IMR-90 (cell line): Measurements from ENCODE around the gene IFIT2. TPM values are rescaled to one million over a fixed set of nuclear protein-coding genes. Genes with fewer than 3 reads are reported as not detected.

ENCODE experiments used
- ATAC-seq: fragments of 200-7000 bp; cut with Tn5 transposase; 2 replicates; pipeline ENCODE4 v1.9.1; 2020; ENCODE audit warnings: low read depth, mild to moderate bottlenecking, moderate library complexity
- BruUV-seq: library from RNA; stranded (reverse); fragments of 400-500 nt; replicated peaks from 2 replicates; lab custom pipeline; 2021; lab: Mats Ljungman, UMichigan
- CTCF ChIA-PET: fragments of 300-600 bp; formaldehyde crosslinking; extraction: SDS; loops from one replicate; lab custom pipeline; 2021; ENCODE audit warnings: antibody characterized with exemption; lab: Yijun Ruan, JAX
- POLR2A ChIA-PET: fragments of 300-600 bp; sonication (Branson Sonifier 250); formaldehyde crosslinking; loops from one replicate; lab custom pipeline; 2022; ENCODE audit warnings: antibody characterized with exemption; ENCODE audit not compliant: unreplicated experiment; lab: Charles Lee
- DNase-seq: peaks from one replicate; pipeline ENCODE4 v3.0.0; 2013
- H2AFZ ChIP-seq: replicated peaks from 2 replicates; pipeline ENCODE3; 2013; ENCODE audit warnings: low read length, mild to moderate bottlenecking; ENCODE audit not compliant: poor library complexity
- H2AK5ac ChIP-seq: 2 replicates; pipeline ENCODE4 v1.6.1; 2013; ENCODE audit warnings: low read depth, low read length, inconsistent platforms
- H2AK9ac ChIP-seq: replicated peaks from 2 replicates; pipeline ENCODE3; 2013; ENCODE audit warnings: mild to moderate bottlenecking, low read depth, low read length, moderate library complexity; ENCODE audit not compliant: poor library complexity
- H2BK120ac ChIP-seq: 2 replicates; pipeline ENCODE4 v1.6.1; 2013; ENCODE audit warnings: low read depth, low read length, inconsistent platforms
- H2BK15ac ChIP-seq: 3 replicates; pipeline ENCODE4 v1.6.1; 2013; ENCODE audit warnings: low read depth, low read length, inconsistent platforms
- H2BK20ac ChIP-seq: 2 replicates; pipeline ENCODE4 v1.6.1; 2013; ENCODE audit warnings: low read depth, mild to moderate bottlenecking, inconsistent platforms, low read length, moderate library complexity
- H2BK5ac ChIP-seq: 2 replicates; pipeline ENCODE4 v1.6.1; 2013; ENCODE audit warnings: mild to moderate bottlenecking, low read depth, low read length, inconsistent platforms; ENCODE audit not compliant: poor library complexity, severe bottlenecking
- H3K14ac ChIP-seq: replicated peaks from 2 replicates; pipeline ENCODE4 v1.6.1; 2013; ENCODE audit warnings: low read depth, low read length, inconsistent platforms
- H3K18ac ChIP-seq: 2 replicates; pipeline ENCODE4 v1.6.1; 2013; ENCODE audit warnings: low read depth, low read length, control low read depth
- H3K23ac ChIP-seq: 2 replicates; pipeline ENCODE4 v1.6.1; 2013; ENCODE audit warnings: low read depth, low read length, inconsistent platforms
- H3K27ac ChIP-seq: 2 replicates; pipeline ENCODE4 v1.5.1; 2013; ENCODE audit warnings: mild to moderate bottlenecking, control low read depth, low read length; ENCODE audit not compliant: insufficient read depth
- H3K27me3 ChIP-seq: 2 replicates; pipeline ENCODE4 v1.6.1; 2013; ENCODE audit warnings: low read length; ENCODE audit not compliant: control insufficient read depth, insufficient read depth
- H3K36me3 ChIP-seq: 2 replicates; pipeline ENCODE4 v1.6.1; 2013; ENCODE audit warnings: low read length, mixed read lengths; ENCODE audit not compliant: control insufficient read depth, insufficient read depth
- H3K4ac ChIP-seq: 2 replicates; pipeline ENCODE4 v1.6.1; 2013; ENCODE audit warnings: low read depth, low read length, inconsistent platforms
- H3K4me1 ChIP-seq: 2 replicates; pipeline ENCODE4 v1.6.1; 2013; ENCODE audit warnings: low read length, mixed read lengths; ENCODE audit not compliant: control insufficient read depth, insufficient read depth
- H3K4me2 ChIP-seq: 2 replicates; pipeline ENCODE4 v1.6.1; 2013; ENCODE audit warnings: low read depth, mild to moderate bottlenecking, control low read depth, low read length, moderate library complexity
- H3K4me3 ChIP-seq: 2 replicates; pipeline ENCODE4 v1.5.1; 2013; ENCODE audit warnings: low read depth, mild to moderate bottlenecking, control low read depth, low read length, moderate library complexity; ENCODE audit not compliant: insufficient read depth
- H3K56ac ChIP-seq: 2 replicates; pipeline ENCODE4 v1.6.1; 2013; ENCODE audit warnings: low read length, inconsistent platforms; ENCODE audit not compliant: insufficient read depth; ENCODE audit errors: extremely low read depth
- H3K79me1 ChIP-seq, 2 experiments: 2 replicates each; pipeline ENCODE4 v1.6.1; 2013; ENCODE audit warnings: low read length in 2 of 2, inconsistent platforms in 1 of 2, low read depth in 1 of 2
- H3K9ac ChIP-seq: 2 replicates; pipeline ENCODE4 v1.6.1; 2013; ENCODE audit warnings: low read depth, low read length, control low read depth
- H3K9me1 ChIP-seq: 2 replicates; pipeline ENCODE4 v1.6.1; 2013; ENCODE audit warnings: low read length, inconsistent platforms; ENCODE audit not compliant: insufficient read depth
- H3K9me3 ChIP-seq: 2 replicates; pipeline ENCODE4 v1.6.1; 2013; ENCODE audit warnings: low read length; ENCODE audit not compliant: control insufficient read depth, insufficient read depth
- H4K20me1 ChIP-seq: 2 replicates; pipeline ENCODE4 v1.6.1; 2013; ENCODE audit warnings: low read length, inconsistent platforms; ENCODE audit not compliant: insufficient read depth
- H4K5ac ChIP-seq: 2 replicates; pipeline ENCODE4 v1.6.1; 2013; ENCODE audit warnings: mild to moderate bottlenecking, low read depth, low read length, control low read depth
- H4K8ac ChIP-seq, 2 experiments: 2 replicates each; pipeline ENCODE4 v1.6.1; 2013; ENCODE audit warnings: low read depth in 2 of 2, low read length in 2 of 2, control low read depth in 1 of 2, inconsistent platforms in 1 of 2
- H4K91ac ChIP-seq: 2 replicates; pipeline ENCODE4 v1.6.1; 2013; ENCODE audit warnings: low read depth, low read length, inconsistent platforms; ENCODE audit not compliant: insufficient read depth
- BHLHE40 ChIP-seq: fragments of 150-350 bp; IDR thresholded peaks from 2 replicates; pipeline ENCODE4 v1.6.1; 2016; ENCODE audit warnings: mild to moderate bottlenecking, low read depth, low read length
- CEBPB ChIP-seq: IDR thresholded peaks from 2 replicates; pipeline ENCODE4 v1.6.1; 2012; ENCODE audit warnings: low read depth, low read length, improper control_type of control experiment
- CHD1 ChIP-seq: IDR thresholded peaks from 2 replicates; pipeline ENCODE4 v1.6.1; 2012; ENCODE audit warnings: low read depth, low read length, improper control_type of control experiment
- FOS ChIP-seq: fragments of 150-350 bp; IDR thresholded peaks from 2 replicates; pipeline ENCODE4 v1.6.1; 2016; ENCODE audit warnings: low read depth, low read length
- MAFK ChIP-seq: IDR thresholded peaks from 2 replicates; pipeline ENCODE4 v1.6.1; 2012; ENCODE audit warnings: low read depth, low read length, improper control_type of control experiment
- MAZ ChIP-seq: IDR thresholded peaks from 2 replicates; pipeline ENCODE4 v1.6.1; 2012; ENCODE audit warnings: low read depth, mild to moderate bottlenecking, low read length, improper control_type of control experiment, moderate library complexity, borderline replicate concordance
- MXI1 ChIP-seq: IDR thresholded peaks from 2 replicates; pipeline ENCODE4 v1.6.1; 2012; ENCODE audit warnings: low read depth, mild to moderate bottlenecking, low read length, moderate library complexity, borderline replicate concordance
- NFE2L2 ChIP-seq: fragments of 150-350 bp; IDR thresholded peaks from 2 replicates; pipeline ENCODE4 v1.6.1; 2016; ENCODE audit warnings: low read depth, mild to moderate bottlenecking, low read length
- POLR2A ChIP-seq: IDR thresholded peaks from 2 replicates; pipeline ENCODE4 v1.6.1; 2012; ENCODE audit warnings: mild to moderate bottlenecking, low read depth, low read length
- RAD21 ChIP-seq: IDR thresholded peaks from 2 replicates; pipeline ENCODE4 v1.6.1; 2012; ENCODE audit warnings: low read length, improper control_type of control experiment
- RCOR1 ChIP-seq: IDR thresholded peaks from 2 replicates; pipeline ENCODE4 v1.6.1; 2012; ENCODE audit warnings: mild to moderate bottlenecking, low read length, improper control_type of control experiment; ENCODE audit not compliant: insufficient replicate concordance
- RFX5 ChIP-seq: IDR thresholded peaks from 2 replicates; pipeline ENCODE4 v1.8.0; 2012; ENCODE audit warnings: low read depth, mild to moderate bottlenecking, low read length, moderate library complexity
- SMC3 ChIP-seq: fragments of 150-350 bp; IDR thresholded peaks from 2 replicates; pipeline ENCODE4 v1.6.1; 2016; ENCODE audit warnings: low read depth, mild to moderate bottlenecking, antibody characterized with exemption, low read length, moderate library complexity
- USF2 ChIP-seq: fragments of 150-350 bp; IDR thresholded peaks from 2 replicates; pipeline ENCODE4 v1.6.1; 2017; ENCODE audit warnings: mild to moderate bottlenecking, antibody characterized with exemption, low read length, low read depth
- WGBS, 2 experiments: methylation state at CpG; one replicate each; pipeline versions ENCODE4 v1.1.5 to v1.1.7; 2013; ENCODE audit warnings: missing lambda C conversion rate in 2 of 2; ENCODE audit not compliant: insufficient read length in 1 of 2; ENCODE audit errors: extremely low coverage in 2 of 2; 5-methylcytosine and 5-hydroxymethylcytosine counted together
- dilution Hi-C: fragments of 300-500 bp; cut with HindIII; formaldehyde crosslinking; loops from one replicate; pipeline ENCODE4 v1.14.3; 2018; ENCODE audit warnings: low sequenced_read_pairs; ENCODE audit not compliant: unreplicated experiment
- in situ Hi-C: fragments of 300-500 bp; cut with MboI; formaldehyde crosslinking; loops from 3 replicates; pipeline ENCODE4 v1.14.3; 2019; ENCODE audit warnings: low sequenced_read_pairs, inconsistent platforms, mixed read lengths
- intact Hi-C: fragments of 100-400 bp; cut with micrococcal nuclease; formaldehyde crosslinking; loops from 2 replicates; pipeline ENCODE4 v1.10.0; 2022
- polyA plus RNA-seq, 3 experiments: library from polyadenylated mRNA; depleted of rRNA; stranded (reverse); fragments of >200 nt; gene quantifications; 2 replicates each; pipeline ENCODE4 v1.2.3, GENCODE V29; 2012; ENCODE audit warnings: low replicate concordance in 1 of 3
- total RNA-seq: library from RNA; depleted of rRNA; stranded (reverse); fragments of >200 nt; gene quantifications from 2 replicates; pipeline ENCODE4 v1.2.3, GENCODE V29; 2012
- TF ChIP-seq, protein P1 (sequence below): fragments of 150-350 bp; IDR thresholded peaks from 2 replicates; pipeline ENCODE4 v1.6.1; 2016; ENCODE audit warnings: low read depth, mild to moderate bottlenecking, low read length, moderate library complexity, borderline replicate concordance
- TF ChIP-seq, protein P2 (sequence below): conservative IDR thresholded peaks from 2 replicates; pipeline ENCODE4 v1.5.1; 2012; ENCODE audit warnings: mild to moderate bottlenecking, low read depth, low read length, improper control_type of control experiment

Gene IFIT2
- total and polyA plus RNA-seq, 2 of the 4 experiments (the other 2 are of a cell fraction): 1.1 to 2.2 TPM

GRCh38 chr10:89342206-89342958, 40.5 kb downstream of the IFIT2 start:
- intact Hi-C loops: no loop called here
- no peak overlapping the region for H3K14ac ChIP-seq
- no peak overlapping the region for H2BK20ac ChIP-seq
- peaks cover 6% of the 10 kb centered on the region for H3K36me3 ChIP-seq
- ATAC-seq: 0 out of 2 replicates have a peak, but pooled peaks have one; percentile 46
- in situ Hi-C loops: no loop called here
- H4K5ac ChIP-seq: no peak overlapping the region
- no peak overlapping the region for H3K56ac ChIP-seq
- H3K9me1 ChIP-seq: no peaks in the 10 kb centered on the region
- no peak overlapping the region for H2BK120ac ChIP-seq
- no TSS peak for BruUV-seq
- no peak overlapping the region for H3K4me2 ChIP-seq
- no peak overlapping the region for H3K27ac ChIP-seq
- H4K8ac ChIP-seq: no peak overlapping the region
- H3K18ac ChIP-seq: no peak overlapping the region
- no peaks in the 10 kb centered on the region for H3K9me3 ChIP-seq
- WGBS, 2 experiments: no CpG with 5 or more reads among the region's 3 CpGs
- no peak overlapping the region for H4K91ac ChIP-seq
- H3K4ac ChIP-seq: no peak overlapping the region
- H3K79me1 ChIP-seq: 0 out of 4 replicates have a peak, but pooled peaks cover 0 to 3% of the 10 kb centered on the region in 2 experiments
- H4K20me1 ChIP-seq: no peaks in the 10 kb centered on the region
- H3K9ac ChIP-seq: no peak overlapping the region
- H2AK5ac ChIP-seq: no peak overlapping the region
- no peaks in the 10 kb centered on the region for H3K27me3 ChIP-seq
- H2BK5ac ChIP-seq: no peak overlapping the region
- H3K4me1 ChIP-seq: peaks cover 7% of the 10 kb centered on the region
- dilution Hi-C loops: no loop called here
- no peak overlapping the region for H2BK15ac ChIP-seq
- CTCF ChIA-PET: no interaction called here
- no peak for TF ChIP-seq BHLHE40
- TF ChIP-seq CHD1: no peak
- TF ChIP-seq, protein P1, sequence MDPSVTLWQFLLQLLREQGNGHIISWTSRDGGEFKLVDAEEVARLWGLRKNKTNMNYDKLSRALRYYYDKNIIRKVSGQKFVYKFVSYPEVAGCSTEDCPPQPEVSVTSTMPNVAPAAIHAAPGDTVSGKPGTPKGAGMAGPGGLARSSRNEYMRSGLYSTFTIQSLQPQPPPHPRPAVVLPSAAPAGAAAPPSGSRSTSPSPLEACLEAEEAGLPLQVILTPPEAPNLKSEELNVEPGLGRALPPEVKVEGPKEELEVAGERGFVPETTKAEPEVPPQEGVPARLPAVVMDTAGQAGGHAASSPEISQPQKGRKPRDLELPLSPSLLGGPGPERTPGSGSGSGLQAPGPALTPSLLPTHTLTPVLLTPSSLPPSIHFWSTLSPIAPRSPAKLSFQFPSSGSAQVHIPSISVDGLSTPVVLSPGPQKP: no peak
- TF ChIP-seq MXI1: no peak
- TF ChIP-seq SMC3: no peak
- TF ChIP-seq NFE2L2: no peak
- TF ChIP-seq CEBPB: no peak
- TF ChIP-seq USF2: no peak
- no peak for TF ChIP-seq MAFK
- no peak for TF ChIP-seq RCOR1
- no peak for TF ChIP-seq MAZ
- no peak for TF ChIP-seq RAD21
- TF ChIP-seq POLR2A: no peak
- TF ChIP-seq RFX5: no peak
- no peak for TF ChIP-seq FOS
- TF ChIP-seq, protein P2, sequence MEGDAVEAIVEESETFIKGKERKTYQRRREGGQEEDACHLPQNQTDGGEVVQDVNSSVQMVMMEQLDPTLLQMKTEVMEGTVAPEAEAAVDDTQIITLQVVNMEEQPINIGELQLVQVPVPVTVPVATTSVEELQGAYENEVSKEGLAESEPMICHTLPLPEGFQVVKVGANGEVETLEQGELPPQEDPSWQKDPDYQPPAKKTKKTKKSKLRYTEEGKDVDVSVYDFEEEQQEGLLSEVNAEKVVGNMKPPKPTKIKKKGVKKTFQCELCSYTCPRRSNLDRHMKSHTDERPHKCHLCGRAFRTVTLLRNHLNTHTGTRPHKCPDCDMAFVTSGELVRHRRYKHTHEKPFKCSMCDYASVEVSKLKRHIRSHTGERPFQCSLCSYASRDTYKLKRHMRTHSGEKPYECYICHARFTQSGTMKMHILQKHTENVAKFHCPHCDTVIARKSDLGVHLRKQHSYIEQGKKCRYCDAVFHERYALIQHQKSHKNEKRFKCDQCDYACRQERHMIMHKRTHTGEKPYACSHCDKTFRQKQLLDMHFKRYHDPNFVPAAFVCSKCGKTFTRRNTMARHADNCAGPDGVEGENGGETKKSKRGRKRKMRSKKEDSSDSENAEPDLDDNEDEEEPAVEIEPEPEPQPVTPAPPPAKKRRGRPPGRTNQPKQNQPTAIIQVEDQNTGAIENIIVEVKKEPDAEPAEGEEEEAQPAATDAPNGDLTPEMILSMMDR: no peak
- no peak overlapping the region for H3K23ac ChIP-seq
- POLR2A ChIA-PET: no interaction called here
- peak overlapping the region; percentile 38 for H2AFZ ChIP-seq
- peak; percentile 84 for DNase-seq
- no peak overlapping the region for H2AK9ac ChIP-seq
- H3K4me3 ChIP-seq: no peak overlapping the region
